ENCODE measurements around the gene TMEM254. TPM values are rescaled to one million over a fixed set of nuclear protein-coding genes. Genes with fewer than 3 reads are reported as not detected.
A peak's percentile ranks its signal among the peaks of the same experiment; 100 is the strongest.

Gene TMEM254, protein sequence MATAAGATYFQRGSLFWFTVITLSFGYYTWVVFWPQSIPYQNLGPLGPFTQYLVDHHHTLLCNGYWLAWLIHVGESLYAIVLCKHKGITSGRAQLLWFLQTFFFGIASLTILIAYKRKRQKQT
- 0.58 and 1.1 TPM in 2 replicates for total RNA-seq (2011; cell fraction: chromatin; rRNA removed; ENCODE audit: low replicate concordance)
- total RNA-seq (2011; cell fraction: nucleolus; rRNA removed) = 0.79 and 1.8 TPM in 2 replicates
- total RNA-seq (2011; cell fraction: nucleoplasm; rRNA removed) = 1.7 and 3.0 TPM in 2 replicates
- 0.59 and 1.4 TPM in 2 replicates for total RNA-seq (2014; rRNA removed)
- total RNA-seq (2014; rRNA removed; fragmentation: Illumina TruSeq; extraction: Trizol) = 1.5 TPM in 2 replicates
- 0.98 and 1.0 TPM in 2 replicates for total RNA-seq (2015; rRNA removed; fragmentation: Illumina TruSeq; extraction: Trizol)
- total RNA-seq (2021) = 2.3 TPM in 2 replicates
- 1.9 and 4.0 TPM in 2 replicates for polyA plus RNA-seq (2011; rRNA removed)
- 1.3 and 4.4 TPM in 2 replicates for polyA plus RNA-seq (2011; cell fraction: cytosol; rRNA removed)
- 0.40 and 2.3 TPM in 2 replicates for polyA plus RNA-seq (2011; cell fraction: nucleus; rRNA removed)
- 3.0 and 4.5 TPM in 2 replicates for polyA plus RNA-seq (2012)
- polyA plus RNA-seq (2014; fragmentation: Illumina TruSeq; extraction: Trizol) = 3.2 and 3.9 TPM in 2 replicates
- polyA plus RNA-seq (2014; fragmentation: Nextera tagmentation; extraction: Ambion mirVana) = 1 to 10 TPM; 4.7 TPM
- polyA plus RNA-seq (2014; rRNA removed) = 1.5 and 1.9 TPM in 2 replicates
- polyA minus RNA-seq (2011; rRNA and poly(A)+ RNA removed) = 0.56 and 2.9 TPM in 2 replicates
- polyA minus RNA-seq (2011; cell fraction: cytosol; rRNA and poly(A)+ RNA removed) = not detected in 2 replicates
- polyA minus RNA-seq (2011; cell fraction: nucleus; rRNA and poly(A)+ RNA removed) = 0.27 and 0.56 TPM in 2 replicates
- Bru-seq, nascent RNA = percentile 38 among the genes with signal in this experiment
- BruChase-seq, experiment 1, labeled RNA remaining after a 2-hour chase = percentile 32 among the genes with signal in this experiment
- BruChase-seq, experiment 2, labeled RNA remaining after a 6-hour chase = percentile 38 among the genes with signal in this experiment
- long read RNA-seq, experiment 1, partial matches to known transcripts = 0 of 2 reads
- long read RNA-seq, experiment 1, other reads (novel, unspliced or antisense) = 0 of 2 reads
- long read RNA-seq, experiment 2, partial matches to known transcripts = 0 of 3 reads
- long read RNA-seq, experiment 2, other reads (novel, unspliced or antisense) = 0 of 3 reads
- long read RNA-seq, experiment 3, partial matches to known transcripts = 0 of 2 reads
- long read RNA-seq, experiment 3, other reads (novel, unspliced or antisense) = 1 of 2 reads

DNA sequence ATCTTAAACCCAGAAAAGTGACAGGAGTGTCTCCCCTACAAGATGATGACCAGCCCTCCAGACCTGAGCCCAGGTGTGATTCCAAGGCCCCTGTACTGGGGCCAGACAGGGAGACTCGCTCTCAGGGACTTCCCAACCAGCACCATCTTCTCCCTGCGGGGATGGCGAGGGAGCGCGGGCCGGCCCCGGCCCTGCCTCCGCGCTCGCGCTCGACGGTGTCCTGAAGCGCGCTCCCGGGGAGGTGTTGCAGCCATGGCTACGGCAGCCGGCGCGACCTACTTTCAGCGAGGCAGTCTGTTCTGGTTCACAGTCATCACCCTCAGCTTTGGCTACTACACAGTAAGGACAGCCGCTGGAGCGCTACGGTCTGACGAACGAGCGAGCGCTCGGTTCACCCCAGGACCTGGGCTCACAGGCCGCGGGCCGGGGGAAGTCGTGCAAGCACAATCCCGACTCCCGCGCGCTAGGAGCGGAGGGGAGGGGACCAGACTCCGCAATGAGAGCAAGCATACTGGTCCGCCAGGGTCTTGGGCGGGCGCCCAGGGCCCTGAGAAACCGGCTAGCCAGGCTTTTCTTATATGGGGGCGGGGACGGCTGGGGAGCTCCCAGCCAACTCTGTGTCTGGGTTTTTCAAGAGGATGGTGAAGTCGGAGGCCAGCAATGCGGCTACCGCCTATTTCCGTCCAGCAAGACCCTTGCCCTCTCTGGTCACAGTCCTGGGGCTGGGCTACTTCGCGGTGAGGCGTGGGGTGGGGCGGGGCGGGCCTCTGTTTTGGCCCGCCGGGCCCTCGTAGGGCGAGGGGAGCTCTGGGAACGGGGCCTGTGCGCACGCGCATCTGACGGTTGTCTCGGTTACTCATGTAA, at the start of gene TMEM254:
TMEM254 (plus strand) TSS at position 218 of the 864 bp plus-strand sequence; CDS start at position 253, 35 bp downstream.
- Histone ChIP-seq H3K4me3 (peak within 1 kb of the TSS; percentile 36), H2AFZ (ENCODE audit: low read depth, low read length) (peak within 1 kb of the TSS; percentile 90), H3K36me3 (ENCODE audit: control insufficient read depth, insufficient read depth, low read length) (no peaks in the 10 kb centered on the region), H3K9ac (ENCODE audit: insufficient read depth in 1 of 2, low read depth in 2 of 2, low read length in 2 of 2) (peak within 1 kb of the TSS; percentile 36 to 82; a peak in 3 of 4 replicates), H3K4me2 (ENCODE audit: insufficient read depth, low read length) (peak within 1 kb of the TSS; percentile 80), H3K79me2 (ENCODE audit: control insufficient read depth, insufficient read depth, low read length) (no peaks in the 10 kb centered on the region), H4K20me1 (replicated peaks; ENCODE audit: control insufficient read depth, insufficient read depth, low read length) (no peaks in the 10 kb centered on the region), H3K9me3 (replicated peaks; ENCODE audit: control insufficient read depth, insufficient read depth, low read depth, low read length) (no peaks in the 10 kb centered on the region), H3K27me3 (ENCODE audit: control insufficient read depth in 2 of 2, insufficient read depth in 2 of 2, low read length in 2 of 2) (peaks cover 6 to 30% of the 10 kb centered on the region in 2 experiments; a peak in 4 of 5 replicates), H3K9me1 (ENCODE audit: control insufficient read depth, insufficient read depth, low read length) (no peaks in the 10 kb centered on the region), H3K27ac (ENCODE audit: extremely low read depth, low read depth, low read length) (no peak within 1 kb of the TSS), H3K4me1 (replicated peaks in 1 of 2; ENCODE audit: control insufficient read depth in 2 of 2, insufficient read depth in 2 of 2, low read length in 2 of 2) (peaks cover 0 to 10% of the 10 kb centered on the region in 2 experiments; a peak in 2 of 5 replicates)
- BruUV-seq (replicated peaks) = no TSS peak
- intact Hi-C loops (cut with micrococcal nuclease) (no loop called here), in situ Hi-C loops (cut with MboI) (no loop called here)
- ATAC-seq = peak; percentile 93
- WGBS (ENCODE audit: insufficient coverage, low coverage, missing lambda C conversion rate) = 25% methylated on average over 63 of the region's 64 CpGs
- FAIRE-seq = no peak
- peak; percentile 64 to 83 (median 72) for DNase-seq (ENCODE audit: extremely low read depth in 1 of 4, low spot score in 3 of 4)
- ChIA-PET CTCF (ENCODE audit: low intra/inter-chr PET ratio) (no interaction called here), POLR2A (interaction anchor here (0.7 kb wide), 1 partner anchor 9 kb away, joined by 3 read pairs; no protein-coding TSS in a partner anchor)
- peak; percentile 39; the same call in 1 of the 2 replicates for TF ChIP-seq PHF8 (IDR thresholded peaks at IDR 0.05; ENCODE audit: borderline replicate concordance, low read length)
- TF ChIP-seq BMI1 (IDR thresholded peaks at IDR 0.05; ENCODE audit: low read length) = peak; percentile 35; the same call in 1 of the 2 replicates
- TF ChIP-seq, protein P1, sequence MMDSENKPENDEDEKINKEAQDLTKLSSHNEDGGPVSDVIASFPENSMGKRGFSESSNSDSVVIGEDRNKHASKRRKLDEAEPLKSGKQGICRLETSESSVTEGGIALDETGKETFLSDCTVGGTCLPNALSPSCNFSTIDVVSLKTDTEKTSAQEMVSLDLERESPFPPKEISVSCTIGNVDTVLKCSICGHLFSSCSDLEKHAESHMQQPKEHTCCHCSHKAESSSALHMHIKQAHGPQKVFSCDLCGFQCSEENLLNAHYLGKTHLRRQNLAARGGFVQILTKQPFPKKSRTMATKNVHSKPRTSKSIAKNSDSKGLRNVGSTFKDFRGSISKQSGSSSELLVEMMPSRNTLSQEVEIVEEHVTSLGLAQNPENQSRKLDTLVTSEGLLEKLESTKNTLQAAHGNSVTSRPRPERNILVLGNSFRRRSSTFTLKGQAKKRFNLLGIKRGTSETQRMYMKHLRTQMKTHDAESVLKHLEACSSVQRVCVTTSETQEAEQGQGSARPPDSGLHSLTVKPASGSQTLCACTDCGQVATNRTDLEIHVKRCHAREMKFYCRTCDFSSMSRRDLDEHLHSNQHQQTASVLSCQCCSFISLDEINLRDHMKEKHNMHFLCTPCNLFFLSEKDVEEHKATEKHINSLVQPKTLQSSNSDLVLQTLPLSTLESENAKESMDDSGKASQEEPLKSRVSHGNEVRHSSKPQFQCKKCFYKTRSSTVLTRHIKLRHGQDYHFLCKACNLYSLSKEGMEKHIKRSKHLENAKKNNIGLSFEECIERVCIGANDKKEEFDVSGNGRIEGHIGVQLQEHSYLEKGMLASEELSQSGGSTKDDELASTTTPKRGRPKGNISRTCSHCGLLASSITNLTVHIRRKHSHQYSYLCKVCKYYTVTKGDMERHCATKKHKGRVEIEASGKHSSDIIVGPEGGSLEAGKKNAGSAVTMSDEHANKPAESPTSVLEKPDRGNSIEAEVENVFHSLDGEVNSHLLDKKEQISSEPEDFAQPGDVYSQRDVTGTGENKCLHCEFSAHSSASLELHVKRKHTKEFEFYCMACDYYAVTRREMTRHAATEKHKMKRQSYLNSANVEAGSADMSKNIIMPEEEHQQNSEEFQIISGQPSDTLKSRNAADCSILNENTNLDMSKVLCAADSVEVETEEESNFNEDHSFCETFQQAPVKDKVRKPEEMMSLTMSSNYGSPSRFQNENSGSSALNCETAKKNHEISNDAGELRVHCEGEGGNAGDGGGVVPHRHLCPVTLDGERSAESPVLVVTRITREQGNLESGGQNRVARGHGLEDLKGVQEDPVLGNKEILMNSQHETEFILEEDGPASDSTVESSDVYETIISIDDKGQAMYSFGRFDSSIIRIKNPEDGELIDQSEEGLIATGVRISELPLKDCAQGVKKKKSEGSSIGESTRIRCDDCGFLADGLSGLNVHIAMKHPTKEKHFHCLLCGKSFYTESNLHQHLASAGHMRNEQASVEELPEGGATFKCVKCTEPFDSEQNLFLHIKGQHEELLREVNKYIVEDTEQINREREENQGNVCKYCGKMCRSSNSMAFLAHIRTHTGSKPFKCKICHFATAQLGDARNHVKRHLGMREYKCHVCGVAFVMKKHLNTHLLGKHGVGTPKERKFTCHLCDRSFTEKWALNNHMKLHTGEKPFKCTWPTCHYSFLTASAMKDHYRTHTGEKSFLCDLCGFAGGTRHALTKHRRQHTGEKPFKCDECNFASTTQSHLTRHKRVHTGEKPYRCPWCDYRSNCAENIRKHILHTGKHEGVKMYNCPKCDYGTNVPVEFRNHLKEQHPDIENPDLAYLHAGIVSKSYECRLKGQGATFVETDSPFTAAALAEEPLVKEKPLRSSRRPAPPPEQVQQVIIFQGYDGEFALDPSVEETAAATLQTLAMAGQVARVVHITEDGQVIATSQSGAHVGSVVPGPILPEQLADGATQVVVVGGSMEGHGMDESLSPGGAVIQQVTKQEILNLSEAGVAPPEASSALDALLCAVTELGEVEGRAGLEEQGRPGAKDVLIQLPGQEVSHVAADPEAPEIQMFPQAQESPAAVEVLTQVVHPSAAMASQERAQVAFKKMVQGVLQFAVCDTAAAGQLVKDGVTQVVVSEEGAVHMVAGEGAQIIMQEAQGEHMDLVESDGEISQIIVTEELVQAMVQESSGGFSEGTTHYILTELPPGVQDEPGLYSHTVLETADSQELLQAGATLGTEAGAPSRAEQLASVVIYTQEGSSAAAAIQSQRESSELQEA (IDR thresholded peaks at IDR 0.05; ENCODE audit: low read depth) = peak; percentile 90
